ENCODE data around the gene SLC7A1. TPM values are rescaled to one million over a fixed set of nuclear protein-coding genes. Genes with fewer than 3 reads are reported as not detected.

Gene SLC7A1
- total and polyA plus RNA-seq, 2 experiments from 2014 or later: 23.0 to 74.7 TPM

GRCh38 chr13:29532116-29532515 is 63.4 kb downstream of the SLC7A1 start (continued):
- TF ChIP-seq ETS1 (IDR thresholded peaks at IDR 0.05) (no peak), ZNF114 (CRISPR knock-in tag; IDR thresholded peaks at IDR 0.05) (no peak), JUNB (IDR thresholded peaks at IDR 0.05; ENCODE audit: unreplicated experiment) (no peak), ZNF331 (CRISPR knock-in tag; IDR thresholded peaks at IDR 0.05; ENCODE audit: low read depth) (no peak), NANOG (IDR thresholded peaks at IDR 0.05; ENCODE audit: borderline replicate concordance) (no peak), CREB1 (CRISPR knock-in tag; IDR thresholded peaks at IDR 0.05; ENCODE audit: low read depth) (no peak)

- Mint-ChIP-seq H3K4me1 (no peaks in the 10 kb centered on the region), H3K27ac (no peak overlapping the region), H3K36me3 (ENCODE audit: low read depth) (peaks cover 90% of the 10 kb centered on the region), H3K9me3 (no peaks in the 10 kb centered on the region), H3K4me3 (no peak overlapping the region), H3K27me3 (ENCODE audit: insufficient read depth, low read depth, poor library complexity) (peaks cover 10% of the 10 kb centered on the region)
- ATAC-seq (no peak), DNase-seq (ENCODE audit: low spot score) (no peak)
- Histone ChIP-seq H3K27me3 (ENCODE audit: insufficient read depth) (no peaks in the 10 kb centered on the region), H3K36me3 (ENCODE audit: insufficient read depth) (peaks cover 61% of the 10 kb centered on the region), H3K4me3 (no peak overlapping the region), H3K4me1 (ENCODE audit: insufficient read depth) (no peaks in the 10 kb centered on the region), H3K79me2 (replicated peaks; ENCODE audit: insufficient read depth) (peaks cover 52% of the 10 kb centered on the region), H3K27ac (ENCODE audit: low read depth) (no peak overlapping the region), H3K4me2 (no peak overlapping the region), H3K9me2 (ENCODE audit: insufficient read depth) (no peaks in the 10 kb centered on the region), H4K20me1 (replicated peaks; ENCODE audit: insufficient read depth) (peaks cover 11% of the 10 kb centered on the region; the same call in 1 of the 2 replicates), H3F3A (replicated peaks; ENCODE audit: low read depth) (no peaks in the 10 kb centered on the region), H2AFZ (no peak overlapping the region)
- TF ChIP-seq ZNF114 (CRISPR knock-in tag; IDR thresholded peaks at IDR 0.05): no peak
- TF ChIP-seq POLR2AphosphoS5 (IDR thresholded peaks at IDR 0.05; ENCODE audit: low read depth): no peak
- no peak for TF ChIP-seq EZH2phosphoT487 (IDR thresholded peaks at IDR 0.05; ENCODE audit: unreplicated experiment)
- no peak for TF ChIP-seq CTCF (conservative IDR thresholded peaks at IDR 0.05; ENCODE audit: low read depth in 2 of 2)
- no peak for TF ChIP-seq STAT1 (IDR thresholded peaks at IDR 0.05; ENCODE audit: unreplicated experiment)
- no peak for TF ChIP-seq ETS1 (IDR thresholded peaks at IDR 0.05)
Measured at GRCh38 chr13:29530901-29531300, 64.6 kb downstream of the SLC7A1 start.

GRCh38 chr13:29529754-29530153 is 65.7 kb downstream of the SLC7A1 start:
- DNase-seq (ENCODE audit: low spot score): no peak
- no peak overlapping the region for H3K27ac Mint-ChIP-seq
- H3F3A ChIP-seq (replicated peaks; ENCODE audit: low read depth): no peaks in the 10 kb centered on the region
- H3K4me1 Mint-ChIP-seq: no peaks in the 10 kb centered on the region
- no peak overlapping the region for H3K27ac ChIP-seq (ENCODE audit: low read depth)
- H3K27me3 ChIP-seq (ENCODE audit: insufficient read depth): no peaks in the 10 kb centered on the region
- no peak overlapping the region for H3K4me2 ChIP-seq
- peaks cover 86% of the 10 kb centered on the region for H3K36me3 Mint-ChIP-seq (ENCODE audit: low read depth)
- peaks cover 8% of the 10 kb centered on the region for H3K27me3 Mint-ChIP-seq (ENCODE audit: insufficient read depth, low read depth, poor library complexity)
- H3K79me2 ChIP-seq (replicated peaks; ENCODE audit: insufficient read depth): peaks cover 40% of the 10 kb centered on the region
- no peak overlapping the region for H3K4me3 Mint-ChIP-seq
- TF ChIP-seq REST (IDR thresholded peaks at IDR 0.05; ENCODE audit: unreplicated experiment) (no peak), CTCF (conservative IDR thresholded peaks at IDR 0.05; ENCODE audit: low read depth in 2 of 2) (no peak)
- H3K9me2 ChIP-seq (ENCODE audit: insufficient read depth): no peaks in the 10 kb centered on the region
- H3K36me3 ChIP-seq (ENCODE audit: insufficient read depth): peaks cover 56% of the 10 kb centered on the region
- no peak for ATAC-seq
- no peak overlapping the region for H2AFZ ChIP-seq
- no peak overlapping the region for H3K4me3 ChIP-seq
- H3K9me3 Mint-ChIP-seq: no peaks in the 10 kb centered on the region
- no peaks in the 10 kb centered on the region for H3K4me1 ChIP-seq (ENCODE audit: insufficient read depth)
- peaks cover 11% of the 10 kb centered on the region; the same call in 1 of the 2 replicates for H4K20me1 ChIP-seq (replicated peaks; ENCODE audit: insufficient read depth)
